ENCODE results near the gene FOXD4L6. TPM values are rescaled to one million over a fixed set of nuclear protein-coding genes. Genes with fewer than 3 reads are reported as not detected.
"Not testable (repeated sequence)": the region's sequence is repeated elsewhere in the genome, so short reads cannot be mapped to it uniquely, and the experiment has no call there.

The FOXD4L6 gene
- total and polyA plus RNA-seq, 9 of the 15 experiments (the other 6 are each of a cell fraction or from before 2014, with no cell fraction given): not detected

- CTCF ChIA-PET (ENCODE audit: low intra/inter-chr PET ratio); POLR2A ChIA-PET: not testable (repeated sequence)
Observed at GRCh38 chr9:41110913-41111312, 17.6 kb downstream of the FOXD4L6 start.

DNA sequence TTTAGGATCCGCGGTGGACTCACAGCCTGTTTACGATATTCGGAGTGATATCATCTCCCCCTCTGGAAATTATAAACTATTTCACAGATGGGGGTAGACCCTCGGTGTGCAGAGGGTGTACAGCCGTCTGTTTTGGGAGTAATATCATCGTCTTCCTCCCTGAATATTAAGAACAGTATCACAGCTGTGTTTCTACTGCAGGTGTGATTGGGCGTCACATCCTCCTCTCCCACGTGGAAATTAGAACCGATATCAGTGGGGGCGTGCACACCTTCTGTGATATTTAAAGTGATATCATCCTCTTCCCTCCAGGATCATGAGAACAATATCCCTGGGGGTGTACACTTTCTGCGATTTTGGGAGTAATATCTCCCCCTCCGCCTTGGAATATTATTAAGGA lies 19.2 kb downstream of the FOXD4L6 start:
- H3K9ac ChIP-seq (ENCODE audit: insufficient read depth in 1 of 2, low read depth in 2 of 2, low read length in 2 of 2); H3K4me2 ChIP-seq (ENCODE audit: insufficient read depth, low read length); H3K4me1 ChIP-seq (replicated peaks in 1 of 2; ENCODE audit: control insufficient read depth in 2 of 2, insufficient read depth in 2 of 2, low read length in 2 of 2); H3K4me3 ChIP-seq; H3K9me3 ChIP-seq (replicated peaks; ENCODE audit: control insufficient read depth, insufficient read depth, low read depth, low read length); H3K27me3 ChIP-seq (ENCODE audit: control insufficient read depth in 2 of 2, insufficient read depth in 2 of 2, low read length in 2 of 2); H3K27ac ChIP-seq (ENCODE audit: extremely low read depth, low read depth, low read length); BruUV-seq (replicated peaks); H3K9me1 ChIP-seq (ENCODE audit: control insufficient read depth, insufficient read depth, low read length); POLR2A ChIA-PET; in situ Hi-C loops (cut with MboI); intact Hi-C loops (cut with micrococcal nuclease); H4K20me1 ChIP-seq (replicated peaks; ENCODE audit: control insufficient read depth, insufficient read depth, low read length); CTCF ChIA-PET (ENCODE audit: low intra/inter-chr PET ratio); ATAC-seq; H3K36me3 ChIP-seq (ENCODE audit: control insufficient read depth, insufficient read depth, low read length); FAIRE-seq; H2AFZ ChIP-seq (ENCODE audit: low read depth, low read length); DNase-seq (ENCODE audit: extremely low read depth in 1 of 4, low spot score in 3 of 4); H3K79me2 ChIP-seq (ENCODE audit: control insufficient read depth, insufficient read depth, low read length): not testable (repeated sequence)
- WGBS (ENCODE audit: insufficient coverage, low coverage, missing lambda C conversion rate): 3% methylated on average over 4 of the region's 13 CpGs

More at GRCh38 chr9:41110913-41111312, 17.6 kb downstream of the FOXD4L6 start:
- BruUV-seq (replicated peaks); H3K27ac ChIP-seq (ENCODE audit: extremely low read depth, low read depth, low read length); H3K9me3 ChIP-seq (replicated peaks; ENCODE audit: control insufficient read depth, insufficient read depth, low read depth, low read length); H3K27me3 ChIP-seq (ENCODE audit: control insufficient read depth in 2 of 2, insufficient read depth in 2 of 2, low read length in 2 of 2); FAIRE-seq; H3K36me3 ChIP-seq (ENCODE audit: control insufficient read depth, insufficient read depth, low read length); H3K4me3 ChIP-seq; H3K9ac ChIP-seq (ENCODE audit: insufficient read depth in 1 of 2, low read depth in 2 of 2, low read length in 2 of 2); H3K4me2 ChIP-seq (ENCODE audit: insufficient read depth, low read length); in situ Hi-C loops (cut with MboI); ATAC-seq; H3K79me2 ChIP-seq (ENCODE audit: control insufficient read depth, insufficient read depth, low read length); H3K9me1 ChIP-seq (ENCODE audit: control insufficient read depth, insufficient read depth, low read length); H2AFZ ChIP-seq (ENCODE audit: low read depth, low read length); H3K4me1 ChIP-seq (replicated peaks in 1 of 2; ENCODE audit: control insufficient read depth in 2 of 2, insufficient read depth in 2 of 2, low read length in 2 of 2); H4K20me1 ChIP-seq (replicated peaks; ENCODE audit: control insufficient read depth, insufficient read depth, low read length); intact Hi-C loops (cut with micrococcal nuclease): not testable (repeated sequence)
- WGBS (ENCODE audit: insufficient coverage, low coverage, missing lambda C conversion rate): 21% methylated on average over 7 of the region's 10 CpGs
- DNase-seq (ENCODE audit: extremely low read depth in 1 of 4, low spot score in 3 of 4): peak in 1 of 4 experiments; percentile 33
- TF ChIP-seq, protein P1, sequence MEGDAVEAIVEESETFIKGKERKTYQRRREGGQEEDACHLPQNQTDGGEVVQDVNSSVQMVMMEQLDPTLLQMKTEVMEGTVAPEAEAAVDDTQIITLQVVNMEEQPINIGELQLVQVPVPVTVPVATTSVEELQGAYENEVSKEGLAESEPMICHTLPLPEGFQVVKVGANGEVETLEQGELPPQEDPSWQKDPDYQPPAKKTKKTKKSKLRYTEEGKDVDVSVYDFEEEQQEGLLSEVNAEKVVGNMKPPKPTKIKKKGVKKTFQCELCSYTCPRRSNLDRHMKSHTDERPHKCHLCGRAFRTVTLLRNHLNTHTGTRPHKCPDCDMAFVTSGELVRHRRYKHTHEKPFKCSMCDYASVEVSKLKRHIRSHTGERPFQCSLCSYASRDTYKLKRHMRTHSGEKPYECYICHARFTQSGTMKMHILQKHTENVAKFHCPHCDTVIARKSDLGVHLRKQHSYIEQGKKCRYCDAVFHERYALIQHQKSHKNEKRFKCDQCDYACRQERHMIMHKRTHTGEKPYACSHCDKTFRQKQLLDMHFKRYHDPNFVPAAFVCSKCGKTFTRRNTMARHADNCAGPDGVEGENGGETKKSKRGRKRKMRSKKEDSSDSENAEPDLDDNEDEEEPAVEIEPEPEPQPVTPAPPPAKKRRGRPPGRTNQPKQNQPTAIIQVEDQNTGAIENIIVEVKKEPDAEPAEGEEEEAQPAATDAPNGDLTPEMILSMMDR (IDR thresholded peaks at IDR 0.05 in 2 of 3, conservative IDR thresholded peaks at IDR 0.05 in 1 of 3; ENCODE audit: insufficient read depth in 2 of 3, low read depth in 1 of 3, low read length in 3 of 3): peak in 1 of 3 experiments; percentile 33; a peak in 2 of 6 replicates

DNA sequence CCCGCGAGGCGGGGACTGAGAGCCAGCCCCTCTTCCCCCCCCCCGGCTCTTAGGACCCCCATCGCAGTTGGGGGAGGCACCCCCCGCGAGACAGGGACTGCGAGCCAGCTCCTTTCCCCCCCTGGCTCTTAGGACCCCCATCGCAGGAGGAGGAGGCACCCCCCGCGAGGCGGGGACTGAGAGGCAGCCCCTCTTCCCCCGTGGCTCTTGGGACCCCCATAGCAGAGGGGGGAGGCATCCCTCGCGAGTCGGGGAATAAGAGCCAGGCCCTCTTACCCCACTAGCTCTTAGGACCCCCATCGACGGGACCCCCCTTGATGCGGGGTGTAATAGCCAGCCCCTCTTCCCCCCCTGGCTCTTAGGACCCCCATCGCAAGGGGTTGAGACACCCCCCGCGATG lies 19.7 kb downstream of the FOXD4L6 start:
- ATAC-seq; H3K27ac ChIP-seq (ENCODE audit: extremely low read depth, low read depth, low read length); H3K9ac ChIP-seq (ENCODE audit: insufficient read depth in 1 of 2, low read depth in 2 of 2, low read length in 2 of 2); BruUV-seq (replicated peaks); H3K27me3 ChIP-seq (ENCODE audit: control insufficient read depth in 2 of 2, insufficient read depth in 2 of 2, low read length in 2 of 2); intact Hi-C loops (cut with micrococcal nuclease); FAIRE-seq; H3K79me2 ChIP-seq (ENCODE audit: control insufficient read depth, insufficient read depth, low read length); DNase-seq (ENCODE audit: extremely low read depth in 1 of 4, low spot score in 3 of 4); H3K9me1 ChIP-seq (ENCODE audit: control insufficient read depth, insufficient read depth, low read length); CTCF ChIA-PET (ENCODE audit: low intra/inter-chr PET ratio); H4K20me1 ChIP-seq (replicated peaks; ENCODE audit: control insufficient read depth, insufficient read depth, low read length); POLR2A ChIA-PET; H2AFZ ChIP-seq (ENCODE audit: low read depth, low read length); H3K4me3 ChIP-seq; H3K4me2 ChIP-seq (ENCODE audit: insufficient read depth, low read length); H3K9me3 ChIP-seq (replicated peaks; ENCODE audit: control insufficient read depth, insufficient read depth, low read depth, low read length); H3K36me3 ChIP-seq (ENCODE audit: control insufficient read depth, insufficient read depth, low read length); H3K4me1 ChIP-seq (replicated peaks in 1 of 2; ENCODE audit: control insufficient read depth in 2 of 2, insufficient read depth in 2 of 2, low read length in 2 of 2); in situ Hi-C loops (cut with MboI): not testable (repeated sequence)
- no CpG with 5 or more reads among the region's 22 CpGs for WGBS (ENCODE audit: insufficient coverage, low coverage, missing lambda C conversion rate)
